Mesothelial cell of epicardium (in vitro differentiated cells): ENCODE measurements around the gene TRIP13. TPM values are rescaled to one million over a fixed set of nuclear protein-coding genes. Genes with fewer than 3 reads are reported as not detected.

Experiments
- DNase-seq, 2 experiments: peaks; one replicate each; pipeline ENCODE4 v3.0.0; 2021; ENCODE audit warnings: low spot score in 2 of 2; ENCODE audit not compliant: unreplicated experiment in 2 of 2
- H3K27ac Mint-ChIP-seq: 2 replicates; pipeline ENCODE4 v1.8.0; 2021; ENCODE audit warnings: mixed read lengths
- H3K27me3 Mint-ChIP-seq: 2 replicates; pipeline ENCODE4 v1.8.0; 2021; ENCODE audit warnings: low read depth, mixed read lengths
- H3K36me3 Mint-ChIP-seq: 2 replicates; pipeline ENCODE4 v1.8.0; 2021; ENCODE audit warnings: mixed read lengths
- H3K4me1 Mint-ChIP-seq: 2 replicates; pipeline ENCODE4 v1.8.0; 2021; ENCODE audit warnings: mixed read lengths
- H3K4me3 Mint-ChIP-seq: 2 replicates; pipeline ENCODE4 v1.8.0; 2021; ENCODE audit warnings: mild to moderate bottlenecking, moderate library complexity, mixed read lengths
- H3K9me3 Mint-ChIP-seq: 2 replicates; pipeline ENCODE4 v1.8.0; 2021; ENCODE audit warnings: mixed read lengths
- total RNA-seq: library from RNA; stranded (reverse); gene quantifications from 3 replicates; pipeline ENCODE4 v1.2.1, GENCODE V29; 2021
- TF ChIP-seq, protein P1 (sequence below): fragments of 200-600 bp; sonication (generic); IDR thresholded peaks from one replicate; pipeline ENCODE4 v1.5.0; 2021; ENCODE audit warnings: antibody characterized with exemption; ENCODE audit not compliant: unreplicated experiment

The TRIP13 gene
- total RNA-seq, 1 donor from 2014 or later, result 9.9 TPM

DNA sequence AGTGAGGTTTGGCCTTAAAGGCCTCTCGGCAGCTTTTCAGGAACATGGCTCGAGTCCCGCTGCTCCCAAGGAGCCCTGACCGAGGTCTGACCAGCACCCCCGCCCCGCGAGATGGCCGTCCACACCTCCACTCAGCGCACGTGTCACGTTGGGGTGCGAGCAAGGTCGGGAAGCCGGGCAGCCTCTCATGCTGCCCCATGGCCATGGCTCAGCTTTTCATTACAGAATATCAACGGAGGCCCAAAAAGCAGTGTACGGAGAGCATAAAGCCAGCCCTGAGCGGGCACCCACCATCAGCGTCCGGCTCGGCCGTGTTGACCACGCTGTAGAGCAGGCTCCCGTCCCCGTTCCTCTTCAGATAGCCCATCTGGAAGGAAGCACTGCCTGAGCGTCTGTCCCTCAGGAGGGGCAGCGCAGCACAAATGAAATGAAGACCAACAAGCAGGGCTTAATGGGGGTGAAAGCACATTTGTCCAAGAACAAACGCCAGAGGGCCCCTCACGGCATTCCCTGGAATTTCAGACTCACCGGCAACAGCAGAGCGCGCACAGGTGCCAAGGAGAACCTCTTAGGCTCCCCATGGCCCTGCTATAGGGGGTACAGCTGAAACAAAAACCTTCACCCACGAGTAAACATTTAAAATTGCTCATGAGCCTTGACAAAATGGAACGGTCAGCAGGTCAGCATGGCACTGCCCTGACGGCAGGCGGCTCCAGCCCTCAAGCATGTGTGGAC lies 11.7 kb upstream of the TRIP13 start:
- TF ChIP-seq, protein P1, sequence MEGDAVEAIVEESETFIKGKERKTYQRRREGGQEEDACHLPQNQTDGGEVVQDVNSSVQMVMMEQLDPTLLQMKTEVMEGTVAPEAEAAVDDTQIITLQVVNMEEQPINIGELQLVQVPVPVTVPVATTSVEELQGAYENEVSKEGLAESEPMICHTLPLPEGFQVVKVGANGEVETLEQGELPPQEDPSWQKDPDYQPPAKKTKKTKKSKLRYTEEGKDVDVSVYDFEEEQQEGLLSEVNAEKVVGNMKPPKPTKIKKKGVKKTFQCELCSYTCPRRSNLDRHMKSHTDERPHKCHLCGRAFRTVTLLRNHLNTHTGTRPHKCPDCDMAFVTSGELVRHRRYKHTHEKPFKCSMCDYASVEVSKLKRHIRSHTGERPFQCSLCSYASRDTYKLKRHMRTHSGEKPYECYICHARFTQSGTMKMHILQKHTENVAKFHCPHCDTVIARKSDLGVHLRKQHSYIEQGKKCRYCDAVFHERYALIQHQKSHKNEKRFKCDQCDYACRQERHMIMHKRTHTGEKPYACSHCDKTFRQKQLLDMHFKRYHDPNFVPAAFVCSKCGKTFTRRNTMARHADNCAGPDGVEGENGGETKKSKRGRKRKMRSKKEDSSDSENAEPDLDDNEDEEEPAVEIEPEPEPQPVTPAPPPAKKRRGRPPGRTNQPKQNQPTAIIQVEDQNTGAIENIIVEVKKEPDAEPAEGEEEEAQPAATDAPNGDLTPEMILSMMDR, result no peak
- H3K4me3 Mint-ChIP-seq, result no peak overlapping the region
- DNase-seq, result no peak
- no peaks in the 10 kb centered on the region for H3K4me1 Mint-ChIP-seq
- H3K9me3 Mint-ChIP-seq, result peaks cover 5% of the 10 kb centered on the region
- no peak overlapping the region for H3K27ac Mint-ChIP-seq
- H3K27me3 Mint-ChIP-seq, result no peaks in the 10 kb centered on the region
- H3K36me3 Mint-ChIP-seq, result peaks cover 46% of the 10 kb centered on the region

DNA sequence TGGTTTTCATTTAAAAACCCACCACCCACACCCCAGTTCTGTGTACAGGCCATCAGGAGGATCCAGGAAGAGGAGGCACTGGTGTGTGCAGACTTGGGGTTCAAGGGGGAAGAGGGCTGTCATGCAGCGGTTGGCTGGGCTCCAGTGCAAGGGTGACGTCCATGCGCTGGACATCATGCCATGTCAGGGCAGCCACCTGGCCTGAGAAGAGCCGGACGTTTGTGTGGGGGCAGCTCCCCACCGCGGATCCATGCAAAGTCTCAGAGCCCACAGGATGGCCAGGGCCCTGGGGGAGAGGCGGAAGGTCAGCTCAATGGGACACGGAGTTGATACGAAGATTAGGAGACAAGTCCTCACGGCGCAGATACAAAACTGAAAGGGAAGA lies 11.1 kb upstream of the TRIP13 start:
- Mint-ChIP-seq H3K27ac (no peak overlapping the region), H3K4me3 (no peak overlapping the region), H3K4me1 (no peaks in the 10 kb centered on the region), H3K36me3 (peaks cover 46% of the 10 kb centered on the region), H3K9me3 (peaks cover 5% of the 10 kb centered on the region), H3K27me3 (no peaks in the 10 kb centered on the region)
- TF ChIP-seq, protein P1, result no peak
- no peak for DNase-seq

DNA sequence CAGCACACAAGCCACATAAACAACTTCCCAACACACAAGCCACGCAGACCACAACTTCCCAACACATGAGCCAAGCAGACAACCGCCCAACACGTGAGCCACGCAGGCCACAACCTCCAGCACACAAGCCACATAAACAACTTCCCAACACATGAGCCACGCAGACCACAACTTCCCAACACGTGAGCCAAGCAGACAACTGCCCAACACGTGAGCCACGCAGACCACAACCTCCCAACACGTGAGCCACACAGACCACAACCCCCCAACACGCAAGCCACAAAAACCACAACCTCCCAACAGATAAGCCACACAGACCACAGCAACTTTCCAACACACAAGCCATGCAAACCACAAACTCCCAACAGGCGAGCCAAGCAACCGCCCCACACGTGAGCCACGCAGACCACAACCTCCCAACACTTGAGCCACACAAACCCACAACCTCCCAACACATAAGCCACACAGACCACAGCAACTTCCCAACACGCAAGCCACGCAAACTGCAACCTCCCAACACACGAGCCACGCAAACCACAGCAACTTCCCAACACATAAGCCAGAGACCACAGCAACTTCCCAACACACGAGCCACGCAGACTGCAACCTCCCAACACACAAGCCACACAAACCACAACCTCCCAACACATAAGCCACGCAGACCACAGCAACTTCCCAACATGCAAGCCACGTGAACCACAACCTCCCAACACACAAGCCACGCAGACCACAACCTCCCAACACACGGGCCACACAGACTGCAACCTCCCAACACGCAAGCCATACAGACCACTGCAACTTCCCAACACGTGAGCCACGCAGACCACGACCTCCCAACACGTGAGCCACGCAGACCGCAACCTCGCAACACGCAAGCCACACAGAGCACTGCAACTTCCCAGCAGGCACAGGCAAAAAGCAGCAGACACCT lies 10.2 kb upstream of the TRIP13 start:
- Mint-ChIP-seq H3K27me3 (no peaks in the 10 kb centered on the region), H3K4me1 (no peaks in the 10 kb centered on the region), H3K27ac (no peak overlapping the region), H3K9me3 (peaks cover 5% of the 10 kb centered on the region), H3K36me3 (peaks cover 53% of the 10 kb centered on the region), H3K4me3 (no peak overlapping the region)
- DNase-seq, result no peak
- TF ChIP-seq, protein P1, result no peak

DNA sequence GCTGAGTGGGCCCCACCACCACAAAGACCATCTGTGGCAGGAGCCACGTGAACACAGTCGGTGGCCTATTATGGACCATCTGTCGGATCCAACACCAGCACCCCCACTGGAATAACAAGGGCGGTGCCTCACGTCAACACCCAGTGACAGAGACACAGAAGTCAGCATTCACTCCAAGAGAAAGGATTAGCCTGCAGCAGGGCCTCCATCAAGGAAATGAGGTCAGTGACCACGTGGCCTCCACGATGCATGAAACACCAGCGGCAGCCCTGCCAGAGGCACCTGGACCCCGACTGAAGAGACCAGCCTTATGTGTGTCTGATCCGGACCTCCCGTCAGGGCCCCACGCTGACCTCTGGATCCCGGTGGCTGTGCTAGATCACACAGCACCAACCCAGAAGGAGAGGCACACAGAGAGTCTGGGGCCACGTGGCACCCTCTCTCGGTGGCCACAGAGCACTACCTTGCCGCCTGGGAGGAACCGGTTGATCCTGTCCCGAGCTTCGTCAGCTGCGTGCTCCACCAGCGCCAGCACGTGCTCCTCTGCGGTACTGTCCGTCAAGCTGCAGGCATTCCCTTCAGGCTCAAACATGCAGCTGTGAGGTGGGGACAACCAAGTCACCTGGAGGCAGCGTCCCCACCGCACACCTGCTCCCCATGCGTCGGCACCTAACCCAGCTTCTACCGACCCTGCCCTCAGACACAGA lies 9.1 kb upstream of the TRIP13 start:
- peaks cover 5% of the 10 kb centered on the region for H3K9me3 Mint-ChIP-seq
- peaks cover 59% of the 10 kb centered on the region for H3K36me3 Mint-ChIP-seq
- no peaks in the 10 kb centered on the region for H3K4me1 Mint-ChIP-seq
- no peak overlapping the region for H3K4me3 Mint-ChIP-seq
- H3K27ac Mint-ChIP-seq, result no peak overlapping the region
- TF ChIP-seq, protein P1, result no peak
- DNase-seq, result no peak
- no peaks in the 10 kb centered on the region for H3K27me3 Mint-ChIP-seq

DNA sequence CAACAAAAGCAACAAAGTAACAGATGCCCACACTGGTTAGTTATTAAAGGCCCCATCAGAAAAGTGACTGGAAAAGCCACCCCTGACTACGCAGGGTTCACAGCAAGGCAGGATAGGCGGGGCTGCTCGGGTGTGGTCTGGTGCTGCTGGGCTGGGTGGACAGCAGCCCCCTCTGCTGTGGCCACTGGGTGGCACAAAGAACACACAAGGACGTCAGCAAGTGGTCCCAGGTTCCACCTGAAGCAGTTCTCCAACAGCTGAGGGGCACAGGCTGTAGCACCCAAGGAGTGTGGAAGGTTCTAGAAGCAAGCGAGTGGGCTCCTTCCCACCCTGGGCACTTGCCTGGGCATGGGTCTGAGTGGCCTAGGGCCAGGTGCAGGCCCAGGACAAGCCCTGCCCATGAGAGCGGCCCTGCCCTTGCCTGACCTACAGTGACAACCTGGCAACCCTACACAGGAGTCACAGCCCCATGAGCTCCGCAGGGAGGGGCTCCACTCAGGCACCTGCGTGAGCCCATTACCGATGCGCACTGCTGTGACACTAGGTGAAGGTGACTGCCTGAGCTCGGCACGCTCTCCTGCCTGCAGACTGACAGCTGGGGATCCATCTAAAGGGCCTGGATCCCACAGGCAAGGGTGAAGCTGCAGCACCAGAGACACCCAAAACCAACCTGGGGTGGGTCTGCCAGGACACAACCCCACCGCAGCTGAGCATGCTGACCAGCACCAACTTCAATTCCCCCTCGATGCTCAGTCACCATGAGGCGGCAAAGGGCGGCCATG lies 8.1 kb upstream of the TRIP13 start:
- peaks cover 63% of the 10 kb centered on the region for H3K36me3 Mint-ChIP-seq
- TF ChIP-seq, protein P1, result no peak

More for the DNA sequence above, 8.1 kb upstream of the TRIP13 start:
- H3K4me3 Mint-ChIP-seq, result no peak overlapping the region
- no peak overlapping the region for H3K27ac Mint-ChIP-seq
- H3K27me3 Mint-ChIP-seq, result no peaks in the 10 kb centered on the region
- H3K9me3 Mint-ChIP-seq, result peaks cover 5% of the 10 kb centered on the region
- H3K4me1 Mint-ChIP-seq, result no peaks in the 10 kb centered on the region
- DNase-seq, result no peak
